Inferior parietal cortex (tissue), 1 donor: Measurements from ENCODE around the gene PCGF3.
"Not testable (repeated sequence)": the region's sequence is repeated elsewhere in the genome, so short reads cannot be mapped to it uniquely, and the experiment has no call there.

Experiments
- DNase-seq: peaks from one replicate; pipeline ENCODE4 v3.0.0-alpha.2; 2016; ENCODE audit errors: extremely low spot score

Gene PCGF3

DNA sequence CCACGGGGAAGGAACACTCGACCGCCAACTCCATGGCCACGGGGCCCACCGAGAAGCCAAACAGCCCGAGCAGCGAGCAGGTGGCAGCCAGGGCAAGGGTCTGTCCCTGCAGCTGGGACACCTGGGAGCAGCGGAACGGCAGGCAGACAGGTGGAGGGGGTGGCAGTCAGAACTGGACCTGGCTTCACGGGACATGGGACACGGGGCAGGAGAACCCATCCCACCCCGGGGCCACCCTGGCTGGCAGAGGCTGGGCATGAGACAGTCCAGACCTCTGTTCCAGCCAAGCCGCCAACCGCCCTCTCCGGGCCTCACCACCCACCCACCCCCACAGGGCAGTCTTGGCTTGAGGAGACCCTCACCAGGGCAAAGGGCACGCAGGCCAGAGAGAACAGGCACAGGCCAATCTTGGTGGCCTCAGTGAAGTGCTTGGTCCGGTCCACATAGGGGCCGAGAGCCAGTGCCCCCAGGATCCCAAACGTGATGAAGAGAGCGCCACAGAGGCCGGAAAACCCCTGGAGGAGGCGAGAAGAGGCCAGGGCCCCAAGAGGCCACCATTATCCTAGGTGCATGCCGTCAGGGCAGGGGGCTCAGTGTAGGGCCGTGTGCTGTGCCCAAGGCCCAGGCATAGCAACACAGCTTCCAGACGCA is 22.3 kb upstream of the PCGF3 start:
- DNase-seq = no peak

DNA sequence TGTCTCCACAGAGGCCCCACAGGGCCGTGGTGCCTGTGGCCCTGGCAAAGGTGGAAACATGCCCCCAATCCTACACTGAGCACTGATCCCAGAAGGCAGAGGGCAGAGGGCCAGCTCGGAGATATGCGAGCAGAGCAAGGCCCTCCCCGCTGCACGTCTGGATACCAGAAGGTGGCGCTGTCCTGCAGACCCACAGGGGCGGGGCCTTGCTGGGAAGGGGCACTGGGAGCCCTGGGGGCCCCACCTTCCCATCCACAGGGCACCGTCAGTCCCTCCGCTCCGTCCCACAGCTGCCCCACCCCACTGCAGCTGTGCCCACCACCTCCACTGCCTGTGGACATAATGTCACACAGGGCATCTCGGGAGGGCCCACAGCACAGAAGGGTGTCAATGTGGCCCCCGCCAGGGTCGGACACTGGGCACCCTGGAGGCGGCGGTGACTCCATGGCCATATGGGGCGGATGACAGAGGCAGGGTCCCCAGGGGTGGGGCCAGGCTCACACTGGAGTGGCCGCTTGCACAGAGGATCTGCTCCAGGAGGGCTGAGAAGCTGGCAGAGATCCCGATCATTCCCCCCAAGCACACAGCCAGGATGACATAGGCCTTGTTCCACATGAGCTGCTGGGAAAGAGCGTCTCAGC is 21.5 kb upstream of the PCGF3 start:
- peak; percentile 66 for DNase-seq

DNA sequence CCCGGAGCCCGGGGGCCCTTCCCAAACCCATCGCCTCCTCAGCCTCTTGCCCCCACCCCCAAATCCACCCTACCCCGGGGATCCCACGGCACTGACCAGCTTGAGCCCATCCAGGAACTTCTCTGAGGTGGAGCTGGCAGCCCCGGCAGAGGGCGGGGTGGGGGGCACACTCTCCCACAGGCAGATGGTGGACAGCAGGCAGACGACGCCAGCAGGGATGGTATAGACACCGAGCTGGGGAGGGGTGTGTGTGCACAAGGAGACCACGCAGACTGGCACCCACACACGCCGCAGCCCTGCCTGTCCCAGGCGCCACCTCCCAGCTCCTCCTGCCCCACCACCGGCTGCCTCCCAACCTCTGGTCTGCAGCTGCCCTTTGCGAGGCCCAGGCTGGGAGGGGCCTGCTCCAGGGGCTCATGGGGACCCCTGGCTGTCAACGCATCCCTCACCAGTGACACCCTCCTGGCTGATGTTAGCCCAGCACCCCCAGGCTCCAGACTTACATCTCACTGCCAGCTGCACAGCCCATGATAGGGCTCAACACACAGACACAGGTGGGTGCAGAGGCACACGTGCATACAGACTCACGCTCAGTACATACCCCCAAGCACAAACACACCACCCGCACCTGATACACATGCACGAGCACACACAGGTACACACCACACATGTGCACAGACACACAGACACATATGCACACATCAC is 20.9 kb upstream of the PCGF3 start:
- no peak for DNase-seq

DNA sequence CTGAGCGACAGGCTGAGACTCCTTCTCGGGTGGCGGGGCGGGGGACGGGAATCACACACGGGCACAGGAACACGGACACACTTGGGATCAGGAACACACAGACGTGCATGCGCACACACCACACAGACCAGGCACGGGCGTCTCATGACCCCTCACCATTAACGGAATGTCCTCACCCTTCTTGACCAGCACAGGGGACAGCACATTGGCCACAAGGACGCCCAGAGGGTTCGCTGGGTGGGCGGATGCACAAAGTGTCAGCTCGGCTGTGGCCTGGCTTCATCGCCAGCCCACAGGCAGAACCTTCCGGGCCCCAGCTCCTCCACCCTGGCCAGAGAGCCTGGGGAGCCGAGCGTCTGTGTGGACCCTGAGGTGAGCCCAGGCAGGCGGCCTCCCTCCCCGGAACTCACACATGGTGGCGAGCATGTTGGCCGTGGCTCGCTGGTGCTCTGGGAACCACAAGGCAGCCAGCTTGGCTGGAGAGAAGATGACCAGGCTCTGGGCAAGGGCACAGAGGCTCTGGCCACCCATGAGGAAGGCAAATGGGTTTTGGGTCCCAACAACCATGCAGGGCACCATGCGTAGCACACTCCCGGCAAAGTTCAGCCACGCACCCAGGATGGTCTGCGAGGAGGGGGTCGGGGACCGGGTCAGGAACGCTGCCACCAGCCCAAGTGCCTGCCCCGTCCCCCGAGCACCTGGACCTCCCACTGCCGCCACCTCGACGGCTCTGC is 19.8 kb upstream of the PCGF3 start:
- no peak for DNase-seq

DNA sequence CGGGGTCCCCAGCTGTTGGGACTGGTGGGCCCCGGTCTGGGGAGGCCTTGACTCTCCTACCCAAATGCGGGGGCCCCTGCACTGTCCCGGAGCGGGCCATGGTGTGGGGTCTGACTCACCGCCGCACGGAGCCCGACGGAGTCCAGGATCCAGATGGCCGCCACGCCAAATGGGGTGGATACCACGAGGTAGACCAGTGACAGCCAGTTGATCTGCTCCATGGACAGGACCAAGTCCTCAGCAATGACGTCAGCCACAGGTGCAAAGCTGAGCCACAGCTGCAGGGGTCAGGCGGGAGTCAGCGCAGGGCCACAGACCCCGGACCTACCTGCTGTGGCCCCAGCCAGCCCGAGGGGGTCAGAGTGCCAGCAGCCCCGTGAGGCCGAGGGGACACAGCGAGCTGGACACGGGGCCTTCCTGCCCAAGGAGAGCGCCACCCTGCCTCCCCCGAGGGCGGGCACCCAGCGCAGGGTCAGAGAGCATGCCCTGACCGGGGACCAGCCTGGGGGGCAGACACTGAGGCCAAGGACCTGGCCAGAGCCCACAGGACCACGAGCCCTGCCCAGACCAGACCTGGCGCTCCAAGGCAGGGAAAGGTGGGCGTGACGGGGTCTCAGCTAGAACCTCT is 19.1 kb upstream of the PCGF3 start:
- no peak for DNase-seq

DNA sequence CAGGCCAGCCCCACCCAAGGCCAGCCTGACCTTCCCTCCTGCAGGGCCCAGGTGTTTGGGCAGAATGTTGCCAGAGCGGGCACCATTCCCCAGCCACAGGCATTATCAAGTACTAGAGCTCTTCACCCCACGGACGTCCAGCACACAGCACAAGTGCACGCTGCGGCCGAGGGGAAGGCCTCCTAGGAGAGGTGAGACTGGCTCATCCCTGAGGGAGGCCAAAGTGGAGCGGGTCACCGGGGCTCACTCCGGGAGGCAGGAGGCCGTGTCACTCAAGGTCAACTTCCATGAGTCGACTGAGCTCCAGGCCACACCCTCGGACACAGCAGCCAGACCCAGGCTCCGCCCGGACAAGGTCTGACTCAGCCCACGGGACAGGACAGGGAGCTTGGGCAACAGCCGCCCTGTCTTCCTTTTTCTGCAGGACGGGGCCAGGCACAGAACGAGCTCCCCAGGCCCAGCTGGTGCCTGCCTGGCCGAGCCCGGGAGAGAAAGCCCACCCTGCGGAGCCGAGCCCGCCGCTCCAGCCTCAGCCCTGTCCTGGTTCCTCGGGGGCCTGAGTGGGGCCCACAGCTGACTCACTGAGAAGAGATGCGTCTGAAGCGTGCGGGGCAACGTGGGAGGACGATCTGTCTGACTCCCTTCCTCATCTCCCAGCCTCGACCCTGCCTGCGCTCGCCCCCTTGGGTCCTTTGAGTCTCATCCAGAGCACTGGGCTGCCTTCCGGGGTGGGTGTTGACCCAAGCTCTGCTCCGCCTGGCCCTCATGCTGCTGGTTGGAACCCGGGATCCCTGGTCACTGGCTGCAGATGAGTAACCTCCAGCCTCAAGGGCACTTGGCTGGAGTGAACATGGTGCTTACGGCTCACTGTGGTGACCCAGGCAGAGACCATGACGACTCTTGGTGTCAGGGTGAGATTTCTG is 18.3 kb upstream of the PCGF3 start:
- peak; percentile 20 for DNase-seq

DNA sequence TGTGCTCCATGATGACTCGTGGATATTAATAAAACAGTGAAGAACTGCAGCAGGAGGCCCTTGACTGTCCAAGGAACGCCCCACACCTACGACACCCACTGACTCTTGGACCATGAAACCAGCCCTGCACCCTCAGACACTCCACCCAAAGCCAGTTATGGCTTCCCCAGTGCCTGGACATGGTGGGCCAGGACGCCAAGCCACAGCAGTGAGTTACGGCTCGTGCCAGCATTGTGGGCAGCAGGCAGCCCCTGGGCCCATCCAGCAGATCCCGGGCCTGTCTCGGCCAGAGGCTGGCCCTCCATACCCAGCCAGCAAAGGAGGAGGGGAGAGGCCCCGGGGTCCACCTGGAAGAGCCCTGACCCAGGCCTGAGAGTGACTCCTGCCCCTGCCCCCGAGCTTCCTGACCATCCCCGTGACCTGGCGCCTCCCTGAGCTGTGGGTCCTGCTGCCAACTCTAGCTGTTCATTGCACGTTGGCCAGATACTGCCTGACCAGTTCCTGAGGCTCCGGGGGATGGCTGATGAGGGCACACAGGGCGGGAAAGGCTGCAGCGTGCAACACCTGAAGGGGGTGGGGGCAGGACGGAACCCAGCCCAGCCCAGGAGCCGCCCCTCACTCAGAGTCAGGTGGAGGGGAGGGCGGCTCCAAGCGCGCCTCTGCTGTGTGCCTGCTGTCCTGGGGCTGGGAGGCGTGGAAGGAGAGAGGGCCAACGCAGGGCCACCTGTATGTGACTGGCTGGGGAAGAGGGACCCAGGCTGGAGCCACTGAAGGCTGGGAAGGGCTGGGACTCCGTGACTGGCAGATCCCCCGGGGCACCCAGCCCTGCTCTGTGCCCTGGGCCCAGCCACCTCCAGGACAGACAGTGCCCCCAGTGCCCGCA is 17.4 kb upstream of the PCGF3 start:
- no peak for DNase-seq

DNA sequence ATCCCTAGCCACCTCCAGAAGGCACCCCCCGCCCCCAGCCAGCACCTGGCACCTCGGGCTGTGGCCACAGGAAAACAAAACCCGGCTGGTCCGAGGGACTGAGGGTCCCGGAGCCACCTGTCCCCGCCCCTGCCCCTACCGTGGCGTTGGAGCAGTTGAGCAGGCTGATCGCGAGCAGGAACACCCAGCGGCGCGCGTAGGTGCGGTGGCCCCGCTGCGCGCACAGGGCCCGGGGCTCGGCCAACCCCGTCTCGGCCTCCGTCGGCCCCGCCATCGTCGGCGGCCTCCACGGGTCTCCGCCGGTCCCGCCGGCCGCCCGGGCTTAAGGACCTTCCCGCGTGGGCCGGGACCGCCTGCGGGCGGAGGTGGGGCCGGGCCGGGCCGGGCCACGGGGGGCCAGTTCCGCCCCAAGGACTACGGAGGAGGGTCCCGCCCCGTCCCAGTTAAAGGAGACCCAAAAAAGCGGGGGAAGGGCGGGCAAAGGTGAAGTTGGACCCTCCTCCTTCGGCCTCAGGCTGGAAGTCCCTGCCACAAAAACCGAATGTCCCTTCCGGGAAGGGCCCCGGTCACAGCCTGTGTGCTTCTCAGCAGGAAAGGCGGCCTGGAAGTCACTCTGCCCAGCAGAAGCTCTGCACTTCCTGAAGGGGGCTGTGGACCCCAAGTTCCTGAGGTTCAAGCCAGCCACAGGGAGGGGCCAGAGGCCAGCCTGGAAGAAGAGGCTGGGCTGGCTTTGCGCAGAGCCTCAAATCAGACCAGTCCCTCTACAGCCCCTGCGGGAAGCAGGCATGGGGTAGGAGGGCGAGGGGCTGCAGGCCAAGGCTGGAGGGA is 16.6 kb upstream of the PCGF3 start, which contains the start of gene SLC49A3:
SLC49A3 (minus strand) TSS at position 298 of the 828 bp plus-strand sequence; CDS start at position 274, 24 bp downstream.
- no peak for DNase-seq

DNA sequence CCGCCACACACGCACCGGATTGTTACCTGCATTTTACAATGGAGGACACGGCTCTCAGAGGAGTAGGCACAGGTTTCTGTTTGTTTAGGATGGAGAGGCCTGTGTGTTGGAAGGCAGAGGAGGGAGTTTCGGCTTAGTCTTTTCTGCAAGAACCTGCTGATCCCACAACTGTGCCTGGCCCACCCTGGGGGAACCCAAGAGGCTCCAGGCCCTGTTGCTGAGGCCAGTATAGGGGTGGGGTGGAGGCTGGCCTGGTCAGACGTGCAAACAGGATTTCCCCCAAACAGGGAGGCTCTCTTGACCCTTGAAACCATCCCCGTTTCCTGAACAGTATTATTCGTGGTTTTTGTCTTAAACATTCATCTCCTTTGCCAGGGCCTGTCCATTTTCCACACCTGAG is 15.9 kb upstream of the PCGF3 start:
- DNase-seq = no peak

DNA sequence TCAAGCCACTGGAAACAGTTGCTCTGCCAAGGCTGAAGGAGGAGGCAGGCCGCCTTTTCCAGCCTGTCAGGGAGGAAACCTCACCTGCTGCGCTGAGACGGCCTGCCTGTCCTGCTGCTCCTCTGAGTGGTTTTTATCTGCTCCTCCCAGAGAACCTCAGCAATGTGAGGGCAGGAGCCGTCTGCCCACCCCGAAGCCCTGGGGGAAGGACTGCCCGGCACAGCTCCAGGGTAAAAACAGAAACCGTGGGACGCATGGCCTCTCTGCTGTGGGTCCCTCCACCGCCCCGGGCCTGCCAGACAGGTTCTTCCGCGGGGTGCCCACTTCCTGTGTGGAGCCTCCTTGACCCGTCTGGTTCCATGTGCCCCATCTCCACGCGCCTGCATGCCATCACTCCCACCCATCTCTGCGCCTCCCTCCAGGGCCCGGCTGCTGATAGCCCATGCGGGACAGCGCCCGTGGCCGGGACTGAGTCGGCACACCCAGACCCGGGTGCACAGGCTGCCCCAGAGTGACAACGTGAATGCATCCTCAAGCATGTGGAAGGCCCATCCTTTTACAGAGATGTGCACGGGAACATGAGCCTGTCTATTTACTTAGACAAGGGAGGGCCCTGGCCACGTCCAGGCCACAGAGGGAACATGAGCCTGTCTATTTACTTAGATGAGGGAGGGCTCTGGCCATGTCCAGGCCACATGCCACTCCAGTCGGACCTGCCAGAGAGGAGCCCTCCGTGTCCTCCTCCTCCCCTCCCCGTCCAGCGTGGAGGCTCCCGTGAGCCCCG is 12.7 kb upstream of the PCGF3 start:
- DNase-seq = no peak

DNA sequence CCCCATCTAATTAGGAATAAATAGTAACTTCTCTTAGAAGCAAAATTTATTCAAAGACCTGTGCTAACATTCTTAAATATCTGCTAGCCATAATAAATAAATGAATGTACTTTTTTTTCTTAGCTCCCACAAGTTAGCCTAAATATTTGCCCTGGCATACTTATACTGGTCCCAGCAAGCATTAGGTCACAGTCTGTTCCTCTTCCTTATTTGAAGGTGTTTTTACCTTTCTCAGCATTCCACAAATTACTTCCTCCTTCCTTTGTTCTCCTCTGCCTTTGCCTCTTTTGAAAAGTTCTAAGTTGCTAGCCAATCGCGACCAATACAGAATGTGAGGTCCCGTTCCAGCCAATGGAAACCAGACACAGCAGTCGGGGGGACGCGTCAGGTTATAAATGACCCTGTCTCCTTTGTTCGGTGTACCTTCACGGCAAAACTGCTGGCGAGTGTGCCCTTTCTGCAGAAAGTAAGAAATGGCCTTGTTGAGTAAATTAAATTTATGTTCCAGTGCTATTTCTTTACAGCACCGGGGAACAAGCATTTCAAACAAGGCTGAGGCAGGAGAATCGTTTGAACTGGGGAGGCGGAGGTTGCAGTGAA is 11.2 kb upstream of the PCGF3 start:
- not testable (repeated sequence) for DNase-seq

DNA sequence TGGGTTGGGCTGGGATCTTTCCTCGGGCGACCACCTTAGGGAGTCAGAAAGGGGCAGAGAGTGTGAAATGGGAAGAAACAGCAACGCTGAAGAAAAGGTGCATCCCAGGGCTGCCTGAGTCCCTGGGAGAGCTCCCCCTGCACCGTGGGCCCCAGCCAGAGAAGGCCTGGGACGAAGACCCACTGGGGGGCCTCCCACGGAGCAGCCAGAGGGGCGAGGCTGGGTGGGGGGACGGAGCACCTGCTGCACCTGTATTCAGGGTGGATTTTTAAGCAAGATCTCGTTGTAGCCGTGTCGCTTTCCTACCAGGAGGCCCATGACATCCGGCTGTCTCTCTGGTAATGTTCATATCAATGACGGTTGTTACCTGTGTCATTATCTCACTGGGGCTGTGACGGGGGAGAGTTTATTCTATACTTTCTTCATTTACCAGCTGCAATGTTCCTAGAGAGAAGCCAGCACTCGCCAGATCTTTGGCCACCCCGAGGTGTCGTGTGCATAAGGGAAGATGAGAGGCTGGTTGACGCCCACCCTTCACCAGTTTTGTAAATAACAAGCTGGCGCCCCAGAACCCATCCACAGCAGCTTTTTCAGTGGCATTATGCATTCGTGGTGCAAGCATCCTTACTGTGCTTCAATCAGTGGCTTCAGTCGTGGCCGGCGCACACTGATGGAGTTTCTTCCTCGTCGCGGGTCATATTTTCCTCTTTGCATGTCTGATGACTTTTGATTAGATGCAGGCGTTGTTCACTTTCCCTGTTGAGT is 5.6 kb upstream of the PCGF3 start:
- no peak for DNase-seq

DNA sequence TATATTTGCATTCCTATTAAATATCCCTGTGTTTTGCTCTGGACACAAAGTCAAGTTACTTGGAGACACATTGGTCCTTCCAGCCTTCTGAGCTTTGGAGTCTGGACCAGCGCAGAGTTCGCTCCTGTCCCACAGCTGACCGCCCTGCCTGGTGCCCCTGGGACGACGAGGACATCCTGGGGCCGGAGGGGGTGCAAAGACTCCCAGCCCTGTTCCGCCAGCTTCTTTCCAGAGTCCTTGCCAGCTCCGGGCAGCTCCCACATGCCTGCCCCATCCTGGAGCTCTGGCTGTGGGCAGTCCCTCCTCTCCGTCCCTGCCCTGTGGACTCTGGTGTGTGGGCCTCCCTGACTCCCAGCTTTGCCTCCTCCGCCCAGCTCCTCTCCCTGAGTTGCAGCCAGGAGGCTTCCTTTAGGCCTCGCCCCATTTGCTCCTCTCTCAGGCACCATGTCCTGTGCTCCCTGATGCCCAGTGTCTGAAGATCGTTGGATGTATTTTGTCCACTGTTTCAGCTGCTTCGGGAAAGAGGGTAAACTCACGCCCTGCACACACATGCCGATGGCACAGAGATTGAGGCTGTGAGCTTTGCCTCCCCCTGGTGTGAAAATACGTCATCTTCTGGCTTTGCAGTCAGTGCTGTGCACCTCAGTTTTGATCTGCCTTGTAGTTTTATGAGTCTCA is 4.9 kb upstream of the PCGF3 start:
- DNase-seq = no peak

DNA sequence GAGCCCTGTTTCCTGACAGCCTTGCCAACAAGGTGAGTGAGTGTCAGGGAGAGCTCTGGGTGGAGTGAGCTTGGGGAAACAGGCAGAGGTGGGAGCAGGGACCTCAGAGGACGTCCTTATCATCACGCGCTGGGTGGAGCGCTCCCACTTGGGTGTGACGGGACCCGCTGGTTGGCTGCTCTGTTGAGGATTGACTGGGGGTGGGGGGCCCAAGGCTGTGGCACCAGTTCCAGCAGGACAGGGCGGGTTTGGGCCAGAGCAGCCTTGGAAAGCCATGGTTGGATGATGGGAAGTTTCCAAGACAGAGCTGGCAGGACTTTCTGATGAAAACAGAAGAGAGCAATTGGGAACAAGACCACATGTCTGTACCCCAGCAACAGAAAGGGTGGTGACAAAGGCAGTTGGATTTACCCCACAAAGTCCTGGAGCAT is 3.0 kb upstream of the PCGF3 start:
- no peak for DNase-seq

DNA sequence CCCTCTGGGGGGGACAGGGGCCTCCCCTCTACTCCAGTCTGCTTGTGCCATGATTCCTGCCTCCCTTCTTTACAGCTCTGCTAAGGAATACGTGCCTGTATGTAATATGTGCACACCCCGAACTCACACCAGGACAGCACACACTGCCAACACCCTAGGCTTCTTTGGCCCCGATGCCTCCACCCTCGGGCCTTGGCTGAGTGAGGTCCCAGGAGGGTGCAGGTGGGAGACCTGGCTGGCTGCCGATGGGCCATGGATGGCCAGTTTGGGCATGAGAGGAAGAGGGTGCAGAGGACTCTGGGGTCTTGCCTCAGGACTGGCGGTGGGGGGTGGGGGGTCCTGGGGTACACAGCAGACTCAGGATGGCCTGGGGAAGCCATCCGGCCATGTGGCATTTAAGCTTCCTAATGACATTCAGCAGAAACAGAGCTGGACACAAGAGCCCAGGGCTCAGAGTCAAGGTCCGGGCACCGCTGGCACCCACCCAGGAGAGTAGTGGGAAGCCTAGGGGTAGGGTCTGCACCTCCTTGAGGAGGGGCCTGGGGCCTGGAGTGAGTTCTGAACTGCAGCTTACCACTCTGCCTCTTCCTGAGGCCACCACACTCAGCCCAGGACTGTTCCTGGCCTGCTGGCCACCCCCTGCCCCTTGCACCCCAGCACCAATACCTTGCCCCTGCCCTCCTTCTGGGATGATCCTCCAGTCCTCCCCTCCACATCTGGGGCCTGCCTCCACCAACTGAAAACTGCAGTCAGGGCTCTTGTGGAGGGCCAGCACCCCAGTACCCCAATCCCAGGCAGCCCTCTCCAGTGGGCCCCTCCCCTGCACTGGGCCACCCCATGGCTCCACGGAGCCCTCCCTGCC is 2.1 kb upstream of the PCGF3 start:
- no peak for DNase-seq
